SK-N-SH (cell line): ENCODE results near the gene AGAP1. TPM values are rescaled to one million over a fixed set of nuclear protein-coding genes. Genes with fewer than 3 reads are reported as not detected.

Source experiments
- CTCF ChIA-PET: fragments of 300-600, 350-600 bp; formaldehyde crosslinking; extraction: SDS; loops from one replicate; lab custom pipeline; 2021; lab: Yijun Ruan, JAX
- POLR2A ChIA-PET: fragments of 350-600 bp; sonication (Branson Sonifier 250); formaldehyde crosslinking; extraction: SDS; loops from one replicate; lab custom pipeline; 2020; ENCODE audit warnings: antibody characterized with exemption, inconsistent platforms; lab: Yijun Ruan, JAX
- DNase-seq: peaks from one replicate; pipeline ENCODE4 v3.0.0; 2012
- H2AFZ ChIP-seq: fragments of 200-600 bp; sonication (generic); 2 replicates; pipeline ENCODE4 v1.8.1; 2016; ENCODE audit warnings: antibody characterized with exemption, mild to moderate bottlenecking, low read depth
- H3F3A ChIP-seq: fragments of 200-600 bp; sonication (generic); replicated peaks from 2 replicates; pipeline ENCODE3; 2016; ENCODE audit warnings: antibody characterized with exemption, mild to moderate bottlenecking; ENCODE audit not compliant: insufficient read depth
- H3K27ac ChIP-seq, 2 experiments: fragments of 200-500 bp in 1 of 2; fragments of 200-600 bp in 1 of 2; sonication (Bioruptor generic) in 1 of 2; sonication (generic), shearing (Covaris generic) in 1 of 2; 2 replicates each; pipeline versions ENCODE4 v1.5.1 to v1.6.1; 2014 to 2016; ENCODE audit warnings: low read depth in 2 of 2, inconsistent platforms in 1 of 2, low read length in 1 of 2, mild to moderate bottlenecking in 1 of 2, mixed read lengths in 1 of 2
- H3K27me3 ChIP-seq: fragments of 200-600 bp; sonication (generic), shearing (Covaris generic); 2 replicates; pipeline ENCODE4 v1.6.1; 2016; ENCODE audit warnings: mixed run types; ENCODE audit not compliant: insufficient read depth
- H3K36me3 ChIP-seq, 2 experiments: fragments of 200-500 bp in 1 of 2; fragments of 200-600 bp in 1 of 2; sonication (Bioruptor generic) in 1 of 2; sonication (generic) in 1 of 2; replicated peaks in 1 of 2; 2 replicates each; pipeline versions ENCODE3 to v1.5.1; 2014 to 2016; ENCODE audit warnings: low read length in 1 of 2, mild to moderate bottlenecking in 1 of 2; ENCODE audit not compliant: insufficient read depth in 2 of 2, control insufficient read depth in 1 of 2
- H3K4me1 ChIP-seq, 2 experiments: fragments of 200-500 bp in 1 of 2; fragments of 200-600 bp in 1 of 2; sonication (Bioruptor generic) in 1 of 2; sonication (generic), shearing (Covaris generic) in 1 of 2; 2 replicates each; pipeline versions ENCODE4 v1.5.1 to v1.6.1; 2014 to 2016; ENCODE audit warnings: low read depth in 1 of 2, low read length in 1 of 2, mixed run types in 1 of 2; ENCODE audit not compliant: insufficient read depth in 2 of 2, control insufficient read depth in 1 of 2
- H3K4me2 ChIP-seq: fragments of 200-600 bp; sonication (generic), shearing (Covaris generic); 2 replicates; pipeline ENCODE4 v1.6.1; 2017; ENCODE audit warnings: mixed run types
- H3K4me3 ChIP-seq, 2 experiments: fragments of 200-500 bp in 1 of 2; fragments of 200-600 bp in 1 of 2; sonication (Bioruptor generic) in 1 of 2; sonication (generic), shearing (Covaris generic) in 1 of 2; 2 replicates each; pipeline versions ENCODE4 v1.5.1 to v1.8.1; 2014 to 2016; ENCODE audit warnings: low read depth in 2 of 2, inconsistent platforms in 1 of 2, low read length in 1 of 2, mild to moderate bottlenecking in 1 of 2, mixed read lengths in 1 of 2, moderate library complexity in 1 of 2
- H3K79me2 ChIP-seq: fragments of 200-600 bp; sonication (generic); 2 replicates; pipeline ENCODE4 v1.8.1; 2017; ENCODE audit warnings: mild to moderate bottlenecking; ENCODE audit not compliant: insufficient read depth
- H3K9ac ChIP-seq: fragments of 200-600 bp; sonication (generic); 2 replicates; pipeline ENCODE4 v1.6.1; 2017; ENCODE audit warnings: mixed run types
- H3K9me2 ChIP-seq: fragments of 200-600 bp; sonication (generic); 2 replicates; pipeline ENCODE4 v1.6.1; 2017; ENCODE audit warnings: mixed run types
- H3K9me3 ChIP-seq: fragments of 200-600 bp; sonication (generic); 2 replicates; pipeline ENCODE4 v1.6.1; 2017; ENCODE audit warnings: mixed run types, mild to moderate bottlenecking, moderate library complexity
- H4K20me1 ChIP-seq: fragments of 200-600 bp; sonication (generic); 2 replicates; pipeline ENCODE4 v1.6.1; 2017; ENCODE audit warnings: mild to moderate bottlenecking, mixed run types; ENCODE audit not compliant: insufficient read depth
- ELF1 ChIP-seq: IDR thresholded peaks from 2 replicates; pipeline ENCODE4 v1.4.0; 2012
- EP300 ChIP-seq, 2 experiments: IDR thresholded peaks; 2 replicates each; pipeline versions ENCODE4 v1.4.0 to v1.6.1; 2012; ENCODE audit warnings: borderline replicate concordance in 1 of 2, low read depth in 1 of 2, low read length in 1 of 2
- FOXJ3 ChIP-seq: sonication (generic); formaldehyde crosslinking; IDR thresholded peaks from 2 replicates; pipeline ENCODE4 v1.5.1; 2020; ENCODE audit warnings: mild to moderate bottlenecking, missing genetic modification reagents
- GATA2 ChIP-seq: sonication (generic); formaldehyde crosslinking; IDR thresholded peaks from 2 replicates; pipeline ENCODE4 v1.5.0; 2020; ENCODE audit warnings: mild to moderate bottlenecking, missing genetic modification reagents
- JUND ChIP-seq: IDR thresholded peaks from 2 replicates; pipeline ENCODE4 v1.4.0; 2012
- MAX ChIP-seq: IDR thresholded peaks from 2 replicates; pipeline ENCODE4 v1.4.0; 2012; ENCODE audit warnings: low read depth
- MEF2A ChIP-seq: IDR thresholded peaks from 2 replicates; pipeline ENCODE4 v1.4.0; 2012; ENCODE audit warnings: low read depth, borderline replicate concordance
- MXI1 ChIP-seq: IDR thresholded peaks from 2 replicates; pipeline ENCODE4 v1.6.1; 2012; ENCODE audit warnings: mild to moderate bottlenecking, low read depth, low read length, improper control_type of control experiment
- NFIC ChIP-seq: IDR thresholded peaks from 2 replicates; pipeline ENCODE4 v1.4.0; 2012; ENCODE audit warnings: borderline replicate concordance
- NRF1 ChIP-seq: IDR thresholded peaks from 2 replicates; pipeline ENCODE4 v1.6.1; 2012; ENCODE audit warnings: low read depth, mild to moderate bottlenecking, low read length
- PBX3 ChIP-seq: IDR thresholded peaks from 2 replicates; pipeline ENCODE4; 2012
- POLR2AphosphoS5 ChIP-seq: IDR thresholded peaks from 2 replicates; pipeline ENCODE4 v1.6.1; 2012; ENCODE audit warnings: low read depth, low read length
- RAD21 ChIP-seq: IDR thresholded peaks from 2 replicates; pipeline ENCODE4 v1.6.1; 2012; ENCODE audit warnings: mild to moderate bottlenecking, low read length
- REST ChIP-seq: IDR thresholded peaks from 2 replicates; pipeline ENCODE4 v1.6.1; 2012; ENCODE audit warnings: mild to moderate bottlenecking, low read depth, low read length, moderate library complexity
- RFX5 ChIP-seq: IDR thresholded peaks from 2 replicates; pipeline ENCODE4 v1.6.1; 2012; ENCODE audit warnings: mild to moderate bottlenecking, improper control_type of control experiment, low read length
- SIN3A ChIP-seq: IDR thresholded peaks from 2 replicates; pipeline ENCODE4 v1.6.1; 2012; ENCODE audit warnings: low read depth, mild to moderate bottlenecking, low read length, moderate library complexity, borderline replicate concordance
- TAF1 ChIP-seq: IDR thresholded peaks from 2 replicates; pipeline ENCODE4 v1.6.1; 2012; ENCODE audit warnings: low read depth, mild to moderate bottlenecking, low read length, moderate library complexity, borderline replicate concordance
- TCF12 ChIP-seq: IDR thresholded peaks from 2 replicates; pipeline ENCODE4 v1.4.0; 2012
- TEAD4 ChIP-seq: IDR thresholded peaks from 2 replicates; pipeline ENCODE4 v1.4.0; 2012; ENCODE audit warnings: mild to moderate bottlenecking, borderline replicate concordance; ENCODE audit not compliant: insufficient read depth
- USF1 ChIP-seq: IDR thresholded peaks from 2 replicates; pipeline ENCODE4 v1.4.0; 2012; ENCODE audit warnings: low read depth, borderline replicate concordance
- YY1 ChIP-seq: IDR thresholded peaks from 2 replicates; pipeline ENCODE4 v1.4.0; 2012; ENCODE audit warnings: low read depth, mild to moderate bottlenecking
- WGBS: methylation state at CpG from one replicate; pipeline ENCODE4 v1.1.6; 2017; ENCODE audit warnings: low lambda C conversion rate; 5-methylcytosine and 5-hydroxymethylcytosine counted together
- polyA plus RNA-seq, 3 experiments: library from polyadenylated mRNA; depleted of rRNA; stranded (reverse); fragments of >200 nt; gene quantifications; 2 replicates each; pipeline ENCODE4 v1.2.3, GENCODE V29; 2012

AGAP1 gene
- polyA plus RNA-seq, 1 of the 3 experiments (the other 2 are of a cell fraction), result 8.8 TPM

GRCh38 chr2:235897992-235898391 is 404.1 kb downstream of the AGAP1 start (continued):
- TF ChIP-seq PBX3 (no peak), USF1 (no peak), MAX (no peak), TCF12 (no peak), YY1 (no peak), RAD21 (no peak)

GRCh38 chr2:235898766-235899165 is 404.9 kb downstream of the AGAP1 start:
- Histone ChIP-seq H3K4me3 (no peak overlapping the region), H3K9me3 (no peaks in the 10 kb centered on the region), H2AFZ (no peak overlapping the region), H3K9ac (no peak overlapping the region), H3F3A (no peaks in the 10 kb centered on the region), H3K27ac (no peak overlapping the region), H3K79me2 (no peaks in the 10 kb centered on the region), H3K27me3 (no peaks in the 10 kb centered on the region), H3K36me3 (no peaks in the 10 kb centered on the region), H3K4me2 (no peak overlapping the region), H3K9me2 (no peaks in the 10 kb centered on the region), H3K4me1 (no peaks in the 10 kb centered on the region), H4K20me1 (no peaks in the 10 kb centered on the region)
- TF ChIP-seq JUND, result no peak
- TF ChIP-seq REST, result no peak
- TF ChIP-seq SIN3A, result no peak
- TF ChIP-seq EP300 (IDR thresholded peaks at IDR 0.05; ENCODE audit: borderline replicate concordance in 1 of 2, low read depth in 1 of 2, low read length in 1 of 2), result no peak
- TF ChIP-seq ELF1, result no peak
- TF ChIP-seq POLR2AphosphoS5, result no peak
- no peak for TF ChIP-seq FOXJ3 (CRISPR knock-in tag)
- TF ChIP-seq MAX, result no peak
- no peak for TF ChIP-seq GATA2 (CRISPR knock-in tag)
- no peak for TF ChIP-seq TAF1
- no peak for TF ChIP-seq NRF1
- TF ChIP-seq RFX5, result no peak
- TF ChIP-seq TEAD4, result no peak
- TF ChIP-seq MEF2A, result no peak
- no peak for TF ChIP-seq PBX3
- no peak for TF ChIP-seq RAD21
- TF ChIP-seq MXI1, result no peak
- TF ChIP-seq NFIC, result no peak
- DNase-seq, result no peak
- WGBS, result 92% methylated on average over 4 of the region's 4 CpGs
- POLR2A ChIA-PET, result no interaction called here
- CTCF ChIA-PET, result no interaction called here
